ENCODE data around the gene KLF6.
A peak's percentile ranks its signal among the peaks of the same experiment; 100 is the strongest.

The KLF6 gene

DNA sequence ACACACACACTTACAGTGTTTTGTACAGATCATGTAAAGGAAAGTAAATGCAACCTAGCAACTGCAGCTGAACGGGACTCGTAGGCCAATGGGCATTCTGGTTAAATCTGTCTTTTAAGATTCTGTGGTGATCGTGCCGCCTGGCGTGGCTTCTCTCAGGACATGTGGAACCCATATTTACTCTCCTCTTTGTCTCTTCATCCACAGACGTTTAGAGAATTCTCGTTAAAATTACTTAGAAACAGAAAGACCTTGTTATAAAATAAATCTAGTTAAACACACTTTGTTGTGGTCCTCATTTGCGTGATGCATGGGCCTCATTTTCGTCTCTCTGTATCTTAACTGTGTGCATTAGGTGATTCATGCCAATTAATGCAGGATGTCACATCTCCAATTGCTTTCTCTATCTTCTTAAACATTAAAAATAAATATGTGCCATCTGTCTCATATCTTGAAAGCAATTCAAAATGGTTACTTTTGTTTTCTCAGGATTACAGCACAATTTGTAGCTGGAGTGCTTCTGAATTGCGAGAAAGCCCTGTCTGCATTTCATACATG is 11.5 kb downstream of the KLF6 start:
- H3K36me3 Mint-ChIP-seq (ENCODE audit: low read depth): peaks cover 31% of the 10 kb centered on the region

DNA sequence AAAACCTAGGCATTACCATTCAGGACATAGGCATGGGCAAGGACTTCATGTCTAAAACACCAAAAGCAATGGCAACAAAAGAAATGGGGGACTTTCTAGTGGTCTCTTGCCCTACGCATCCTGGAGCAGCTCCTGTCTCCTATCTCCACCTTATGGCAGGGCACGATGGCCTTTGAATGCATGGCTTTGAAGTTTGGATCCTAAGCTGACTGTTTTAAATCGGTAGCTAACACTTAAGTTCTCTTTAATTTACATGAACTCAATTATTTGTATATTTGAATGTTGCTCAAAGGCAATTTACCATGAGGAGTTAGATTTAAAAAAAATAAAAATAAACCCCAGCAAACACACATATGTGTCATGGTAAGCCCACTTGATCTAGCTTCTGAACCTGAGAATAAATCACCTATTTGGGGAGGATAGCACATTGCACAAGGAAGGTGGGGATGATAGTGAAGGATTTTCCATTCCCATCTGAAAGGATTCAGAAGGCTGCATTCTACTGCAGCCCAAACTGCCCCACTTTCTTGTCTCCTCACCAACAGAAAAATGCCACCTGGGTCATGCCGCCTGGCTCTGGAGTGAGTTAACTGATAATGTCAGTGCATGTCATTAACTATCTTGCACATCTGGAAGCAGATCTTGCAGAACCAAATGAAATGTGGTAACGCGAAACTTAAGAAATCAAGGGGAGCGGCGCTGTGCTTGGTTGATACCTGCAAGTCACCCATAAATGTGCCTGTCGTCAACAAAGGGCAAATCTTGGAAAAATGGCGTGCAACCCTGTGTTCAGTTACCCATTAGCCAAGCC is 12.4 kb downstream of the KLF6 start:
- Mint-ChIP-seq H3K36me3 (ENCODE audit: low read depth) (peaks cover 22% of the 10 kb centered on the region), H3K27me3 (ENCODE audit: low read depth, poor library complexity) (peaks cover 10% of the 10 kb centered on the region), H3K4me3 (no peak overlapping the region), H3K27ac (no peak overlapping the region), H3K4me1 (peaks cover 36% of the 10 kb centered on the region), H3K9me3 (peaks cover 4% of the 10 kb centered on the region)
- no peak for DNase-seq
- TF ChIP-seq, protein P1, sequence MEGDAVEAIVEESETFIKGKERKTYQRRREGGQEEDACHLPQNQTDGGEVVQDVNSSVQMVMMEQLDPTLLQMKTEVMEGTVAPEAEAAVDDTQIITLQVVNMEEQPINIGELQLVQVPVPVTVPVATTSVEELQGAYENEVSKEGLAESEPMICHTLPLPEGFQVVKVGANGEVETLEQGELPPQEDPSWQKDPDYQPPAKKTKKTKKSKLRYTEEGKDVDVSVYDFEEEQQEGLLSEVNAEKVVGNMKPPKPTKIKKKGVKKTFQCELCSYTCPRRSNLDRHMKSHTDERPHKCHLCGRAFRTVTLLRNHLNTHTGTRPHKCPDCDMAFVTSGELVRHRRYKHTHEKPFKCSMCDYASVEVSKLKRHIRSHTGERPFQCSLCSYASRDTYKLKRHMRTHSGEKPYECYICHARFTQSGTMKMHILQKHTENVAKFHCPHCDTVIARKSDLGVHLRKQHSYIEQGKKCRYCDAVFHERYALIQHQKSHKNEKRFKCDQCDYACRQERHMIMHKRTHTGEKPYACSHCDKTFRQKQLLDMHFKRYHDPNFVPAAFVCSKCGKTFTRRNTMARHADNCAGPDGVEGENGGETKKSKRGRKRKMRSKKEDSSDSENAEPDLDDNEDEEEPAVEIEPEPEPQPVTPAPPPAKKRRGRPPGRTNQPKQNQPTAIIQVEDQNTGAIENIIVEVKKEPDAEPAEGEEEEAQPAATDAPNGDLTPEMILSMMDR (IDR thresholded peaks at IDR 0.05): no peak

More for the DNA sequence above, 11.5 kb downstream of the KLF6 start:
- Mint-ChIP-seq H3K27me3 (ENCODE audit: low read depth, poor library complexity) (peaks cover 7% of the 10 kb centered on the region), H3K4me1 (peaks cover 30% of the 10 kb centered on the region), H3K27ac (no peak overlapping the region), H3K9me3 (peaks cover 4% of the 10 kb centered on the region), H3K4me3 (no peak overlapping the region)
- TF ChIP-seq, protein P1 (IDR thresholded peaks at IDR 0.05): no peak
- DNase-seq: no peak

DNA sequence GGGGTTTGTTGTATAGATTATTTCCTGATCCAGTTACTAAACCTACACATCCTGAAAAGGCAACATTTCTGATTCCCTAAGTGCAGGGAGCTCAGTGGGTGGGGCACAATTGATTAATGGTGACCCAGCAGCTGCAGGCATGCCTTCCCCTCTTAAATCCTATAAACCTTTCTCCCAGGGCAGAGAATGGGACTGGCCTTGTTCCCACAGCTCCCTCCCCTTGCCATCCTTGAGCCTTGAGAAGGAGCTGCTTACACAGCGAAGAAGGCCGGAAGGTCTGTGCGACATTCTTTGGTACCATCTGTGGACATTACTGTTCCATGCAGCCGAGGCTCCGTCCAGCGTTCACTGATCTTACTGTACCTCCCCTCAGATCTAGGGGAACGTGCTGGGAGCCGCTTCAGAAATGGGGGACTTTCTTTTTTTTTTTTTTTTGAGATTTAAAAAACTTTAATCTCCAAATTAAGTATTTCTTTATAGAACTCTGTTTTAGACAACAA is 14.3 kb downstream of the KLF6 start:
- peaks cover 7% of the 10 kb centered on the region for H3K27me3 Mint-ChIP-seq (ENCODE audit: low read depth, poor library complexity)
- H3K36me3 Mint-ChIP-seq (ENCODE audit: low read depth): peaks cover 5% of the 10 kb centered on the region
- H3K4me1 Mint-ChIP-seq: peaks cover 33% of the 10 kb centered on the region
- H3K9me3 Mint-ChIP-seq: peaks cover 4% of the 10 kb centered on the region
- H3K4me3 Mint-ChIP-seq: no peak overlapping the region
- TF ChIP-seq, protein P1 (IDR thresholded peaks at IDR 0.05): no peak
- peak; percentile 29 for DNase-seq
- H3K27ac Mint-ChIP-seq: no peak overlapping the region

DNA sequence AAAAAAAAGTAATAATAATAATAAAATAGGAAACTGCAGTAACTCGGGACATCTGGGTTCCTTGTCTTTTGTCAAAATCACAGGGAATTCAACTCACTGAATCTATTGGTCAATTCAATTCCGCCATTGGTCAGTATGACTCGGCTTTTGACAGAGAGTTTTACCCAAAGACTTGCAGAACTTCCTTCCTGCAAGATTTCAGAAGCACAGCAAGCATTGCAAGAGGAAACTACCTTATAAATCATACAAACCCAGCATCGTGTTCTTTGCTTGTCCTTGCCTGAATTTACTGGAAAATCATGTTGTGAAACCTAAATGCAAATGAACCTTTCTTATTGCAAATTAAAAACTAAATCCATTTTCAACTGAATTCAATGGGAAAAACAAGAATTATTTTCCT is 15.5 kb downstream of the KLF6 start:
- H3K36me3 Mint-ChIP-seq (ENCODE audit: low read depth): no peaks in the 10 kb centered on the region
- no peak for DNase-seq
- H3K9me3 Mint-ChIP-seq: peaks cover 4% of the 10 kb centered on the region
- H3K4me1 Mint-ChIP-seq: peaks cover 39% of the 10 kb centered on the region
- H3K27me3 Mint-ChIP-seq (ENCODE audit: low read depth, poor library complexity): peaks cover 17% of the 10 kb centered on the region
- no peak overlapping the region for H3K27ac Mint-ChIP-seq
- no peak overlapping the region for H3K4me3 Mint-ChIP-seq
- TF ChIP-seq, protein P1 (IDR thresholded peaks at IDR 0.05): no peak

DNA sequence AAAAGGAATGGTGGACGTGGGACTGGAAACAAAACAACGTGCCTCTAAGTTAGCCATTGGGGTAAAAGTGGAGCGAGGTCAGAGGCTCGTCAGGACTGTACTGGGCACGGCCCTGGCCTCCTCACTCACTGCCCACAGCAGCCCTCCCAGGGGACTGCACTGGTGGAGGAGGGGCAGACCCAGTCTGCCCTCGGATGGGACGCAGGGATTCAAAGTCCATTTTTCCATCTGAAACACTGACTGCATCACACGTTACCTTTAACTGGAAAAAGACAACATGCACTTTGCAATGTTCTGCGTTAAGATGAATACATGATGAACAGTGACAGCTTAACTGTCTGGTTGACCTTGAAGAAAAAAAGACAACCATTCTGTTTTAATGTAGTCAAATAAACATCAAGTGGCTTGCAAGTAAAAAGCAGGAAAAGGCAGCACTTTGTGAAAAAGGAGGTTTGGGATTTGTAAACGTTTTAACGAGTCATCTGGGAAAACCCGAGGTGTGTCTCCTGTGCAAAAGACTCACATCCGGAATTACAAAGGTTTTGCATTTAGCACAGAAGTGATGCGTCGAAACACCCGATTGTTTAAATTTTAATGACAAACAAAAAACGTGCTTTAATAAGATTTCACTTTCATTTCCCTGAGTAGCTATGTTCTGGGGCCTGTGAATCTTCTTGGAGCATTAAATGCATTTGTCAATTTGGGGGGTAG is 18.8 kb downstream of the KLF6 start:
- no peak overlapping the region for H3K27ac Mint-ChIP-seq
- H3K9me3 Mint-ChIP-seq: no peaks in the 10 kb centered on the region
- no peak overlapping the region for H3K4me3 Mint-ChIP-seq
- TF ChIP-seq, protein P1 (IDR thresholded peaks at IDR 0.05): no peak
- no peak for DNase-seq
- peaks cover 55% of the 10 kb centered on the region for H3K4me1 Mint-ChIP-seq
- peaks cover 14% of the 10 kb centered on the region for H3K27me3 Mint-ChIP-seq (ENCODE audit: low read depth, poor library complexity)
- H3K36me3 Mint-ChIP-seq (ENCODE audit: low read depth): no peaks in the 10 kb centered on the region

Data from nephron progenitor cell (in vitro differentiated cells).